PC-3 (cell line): ENCODE data around the gene REG4. TPM values are rescaled to one million over a fixed set of nuclear protein-coding genes. Genes with fewer than 3 reads are reported as not detected.

Source experiments
- ATAC-seq: fragments of 200-7000 bp; cut with Tn5 transposase; 2 replicates; pipeline ENCODE4 v1.9.1; 2020; ENCODE audit warnings: mild to moderate bottlenecking, moderate library complexity
- BruUV-seq: library from RNA; stranded (reverse); fragments of 400-500 nt; replicated peaks from 2 replicates; lab custom pipeline; 2021; lab: Mats Ljungman, UMichigan
- CTCF ChIA-PET: fragments of 300-600 bp; sonication (Branson Sonifier 250); formaldehyde crosslinking; loops from one replicate; lab custom pipeline; 2022; ENCODE audit warnings: antibody characterized with exemption; lab: Charles Lee
- POLR2A ChIA-PET: fragments of 300-600 bp; sonication (Branson Sonifier 250); formaldehyde crosslinking; loops from one replicate; lab custom pipeline; 2022; ENCODE audit warnings: antibody characterized with exemption; ENCODE audit not compliant: unreplicated experiment; lab: Charles Lee
- DNase-seq: peaks from one replicate; pipeline ENCODE4 v3.0.0-alpha.2; 2015
- H2AFZ ChIP-seq: fragments of 300-600 bp; sonication (generic); 2 replicates; pipeline ENCODE4 v1.6.0; 2016; ENCODE audit warnings: antibody characterized with exemption, low read length
- H3F3A ChIP-seq: fragments of 300-600 bp; sonication (generic); one replicate; pipeline ENCODE4 v1.6.0; 2017; ENCODE audit warnings: antibody characterized with exemption, low read length, control low read depth, mild to moderate bottlenecking; ENCODE audit not compliant: unreplicated experiment
- H3K27ac ChIP-seq: fragments of 300-600 bp; sonication (generic); 2 replicates; pipeline ENCODE4 v1.5.1; 2016; ENCODE audit warnings: mild to moderate bottlenecking, low read length
- H3K27me3 ChIP-seq: fragments of 300-600 bp; sonication (generic); 2 replicates; pipeline ENCODE4 v1.6.1; 2016; ENCODE audit warnings: low read length, mixed read lengths
- H3K36me3 ChIP-seq: fragments of 300-600 bp; sonication (generic); 2 replicates; pipeline ENCODE4 v1.6.1; 2016; ENCODE audit warnings: low read depth, mixed run types, low read length, mixed read lengths
- H3K4me1 ChIP-seq: fragments of 300-600 bp; sonication (generic); 2 replicates; pipeline ENCODE4 v1.5.1; 2016; ENCODE audit warnings: low read length; ENCODE audit not compliant: insufficient read depth
- H3K4me2 ChIP-seq: fragments of 300-600 bp; sonication (generic); 2 replicates; pipeline ENCODE4 v1.6.0; 2016; ENCODE audit warnings: low read length
- H3K4me3 ChIP-seq: fragments of 300-600 bp; sonication (generic); 2 replicates; pipeline ENCODE4 v1.5.1; 2016; ENCODE audit warnings: mild to moderate bottlenecking, low read length, mixed read lengths
- H3K79me2 ChIP-seq: fragments of 300-600 bp; sonication (generic); 2 replicates; pipeline ENCODE4 v1.6.1; 2017; ENCODE audit warnings: low read length, mixed read lengths
- H3K9ac ChIP-seq: fragments of 300-600 bp; sonication (generic); 2 replicates; pipeline ENCODE4 v1.6.0; 2016; ENCODE audit warnings: mild to moderate bottlenecking, low read length
- H3K9me2 ChIP-seq: fragments of 300-600 bp; sonication (generic); replicated peaks from 2 replicates; pipeline ENCODE4 v1.6.1; 2016; ENCODE audit warnings: mixed run types, low read length, mixed read lengths
- H3K9me3 ChIP-seq: fragments of 300-600 bp; sonication (generic); 2 replicates; pipeline ENCODE4 v1.6.1; 2016; ENCODE audit warnings: low read length, mixed read lengths
- H4K20me1 ChIP-seq: fragments of 300-600 bp; sonication (generic); 2 replicates; pipeline ENCODE4 v1.6.1; 2016; ENCODE audit warnings: low read length, mixed read lengths
- EZH2 ChIP-seq: fragments of 300-600 bp; sonication (generic); IDR thresholded peaks from one replicate; pipeline ENCODE4 v1.6.1; 2017; ENCODE audit warnings: antibody characterized with exemption, mild to moderate bottlenecking, low read length; ENCODE audit not compliant: unreplicated experiment
- EZH2phosphoT487 ChIP-seq: fragments of 300-600 bp; sonication (generic); IDR thresholded peaks from 2 replicates; pipeline ENCODE4 v1.6.1; 2018; ENCODE audit warnings: mild to moderate bottlenecking, antibody characterized with exemption, low read length, borderline replicate concordance
- intact Hi-C: fragments of 100-400 bp; cut with micrococcal nuclease; formaldehyde crosslinking; loops from 2 replicates; pipeline ENCODE4 v1.9.0; 2023
- total RNA-seq: library from RNA; depleted of rRNA; stranded (reverse); fragments of >200 nt; gene quantifications from 2 replicates; pipeline ENCODE4 v1.2.3, GENCODE V29; 2014
- TF ChIP-seq, protein P1 (sequence below): fragments of 300-600 bp; sonication (generic); conservative IDR thresholded peaks from 2 replicates; pipeline ENCODE4 v1.5.1; 2017; ENCODE audit warnings: antibody characterized with exemption, low read depth, mild to moderate bottlenecking, low read length

The REG4 gene
- total RNA-seq, 1 experiment from 2014 or later, result 0.87 TPM

DNA sequence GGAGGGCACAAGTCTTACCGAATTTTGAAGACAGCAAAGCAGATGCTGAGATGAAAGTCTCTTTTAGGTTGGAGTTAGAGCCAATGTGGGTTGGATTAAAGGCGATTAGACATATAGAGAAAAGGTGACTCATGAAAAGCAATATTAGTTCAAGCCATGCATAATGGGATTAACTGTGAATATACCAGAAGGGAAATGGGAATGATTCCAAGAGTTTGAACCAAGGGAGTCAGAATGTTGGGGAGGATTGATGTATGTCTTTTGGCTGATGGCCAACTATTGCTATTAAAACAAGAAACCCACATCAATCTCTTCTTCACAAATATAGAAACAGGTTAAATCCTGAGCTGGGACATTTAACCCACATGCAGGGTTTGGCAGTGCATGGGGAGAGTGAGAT, 43.8 kb downstream of the REG4 start:
- POLR2A ChIA-PET, result no interaction called here
- Histone ChIP-seq H3K9ac (no peak overlapping the region), H3F3A (no peaks in the 10 kb centered on the region), H3K36me3 (no peaks in the 10 kb centered on the region), H3K4me3 (no peak overlapping the region), H4K20me1 (no peaks in the 10 kb centered on the region), H2AFZ (no peak overlapping the region), H3K79me2 (no peaks in the 10 kb centered on the region), H3K4me2 (no peak overlapping the region), H3K27me3 (no peaks in the 10 kb centered on the region), H3K9me2 (no peaks in the 10 kb centered on the region), H3K4me1 (peaks cover 14% of the 10 kb centered on the region), H3K27ac (no peak overlapping the region), H3K9me3 (no peaks in the 10 kb centered on the region)
- CTCF ChIA-PET, result no interaction called here
- DNase-seq (peak; percentile 61), ATAC-seq (no peak)
- intact Hi-C loops, result no loop called here
- BruUV-seq, result no TSS peak
- TF ChIP-seq, protein P1, sequence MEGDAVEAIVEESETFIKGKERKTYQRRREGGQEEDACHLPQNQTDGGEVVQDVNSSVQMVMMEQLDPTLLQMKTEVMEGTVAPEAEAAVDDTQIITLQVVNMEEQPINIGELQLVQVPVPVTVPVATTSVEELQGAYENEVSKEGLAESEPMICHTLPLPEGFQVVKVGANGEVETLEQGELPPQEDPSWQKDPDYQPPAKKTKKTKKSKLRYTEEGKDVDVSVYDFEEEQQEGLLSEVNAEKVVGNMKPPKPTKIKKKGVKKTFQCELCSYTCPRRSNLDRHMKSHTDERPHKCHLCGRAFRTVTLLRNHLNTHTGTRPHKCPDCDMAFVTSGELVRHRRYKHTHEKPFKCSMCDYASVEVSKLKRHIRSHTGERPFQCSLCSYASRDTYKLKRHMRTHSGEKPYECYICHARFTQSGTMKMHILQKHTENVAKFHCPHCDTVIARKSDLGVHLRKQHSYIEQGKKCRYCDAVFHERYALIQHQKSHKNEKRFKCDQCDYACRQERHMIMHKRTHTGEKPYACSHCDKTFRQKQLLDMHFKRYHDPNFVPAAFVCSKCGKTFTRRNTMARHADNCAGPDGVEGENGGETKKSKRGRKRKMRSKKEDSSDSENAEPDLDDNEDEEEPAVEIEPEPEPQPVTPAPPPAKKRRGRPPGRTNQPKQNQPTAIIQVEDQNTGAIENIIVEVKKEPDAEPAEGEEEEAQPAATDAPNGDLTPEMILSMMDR, result no peak
- no peak for TF ChIP-seq EZH2phosphoT487
- no peak for TF ChIP-seq EZH2

DNA sequence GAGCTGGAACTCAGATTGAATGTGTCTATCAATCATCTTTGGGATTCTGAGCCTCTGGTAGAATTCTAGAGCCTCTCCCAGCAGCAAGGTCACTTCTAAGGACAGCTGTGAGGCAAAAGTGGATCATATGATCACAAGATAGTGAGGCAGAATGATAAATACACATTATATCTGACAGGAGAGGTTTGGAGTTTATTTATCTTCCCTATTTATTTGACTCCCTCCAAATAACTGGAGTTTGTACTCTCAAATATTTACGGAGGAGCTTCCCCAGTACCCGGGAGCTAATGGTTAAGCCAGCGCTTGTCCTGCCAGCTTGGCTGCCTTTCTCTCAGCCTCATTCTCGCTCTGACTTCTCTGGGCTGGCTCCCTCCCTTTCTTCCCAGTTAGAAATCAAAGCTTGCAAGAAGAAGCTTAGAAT, 44.9 kb downstream of the REG4 start:
- CTCF ChIA-PET, result no interaction called here

GRCh38 chr1:119764220-119764619, 47.0 kb downstream of the REG4 start:
- H3K27me3 ChIP-seq, result no peaks in the 10 kb centered on the region
- peaks cover 12% of the 10 kb centered on the region for H3K4me1 ChIP-seq
- CTCF ChIA-PET, result no interaction called here
- no TSS peak for BruUV-seq
- no peaks in the 10 kb centered on the region for H4K20me1 ChIP-seq
- no peak overlapping the region for H3K4me3 ChIP-seq
- POLR2A ChIA-PET, result no interaction called here
- no peaks in the 10 kb centered on the region for H3K79me2 ChIP-seq
- H3K27ac ChIP-seq, result no peak overlapping the region
- H3K4me2 ChIP-seq, result no peak overlapping the region
- no peak for DNase-seq
- intact Hi-C loops, result no loop called here
- no peaks in the 10 kb centered on the region for H3K9me2 ChIP-seq
- no peaks in the 10 kb centered on the region for H3F3A ChIP-seq
- ATAC-seq, result no peak
- H2AFZ ChIP-seq, result no peak overlapping the region
- no peak overlapping the region for H3K9ac ChIP-seq
- TF ChIP-seq EZH2 (no peak), EZH2phosphoT487 (no peak)
- TF ChIP-seq, protein P1, result no peak
- no peaks in the 10 kb centered on the region for H3K36me3 ChIP-seq
- no peaks in the 10 kb centered on the region for H3K9me3 ChIP-seq

More for the DNA sequence above, 44.9 kb downstream of the REG4 start:
- no peaks in the 10 kb centered on the region for H3K36me3 ChIP-seq
- TF ChIP-seq EZH2phosphoT487, result no peak
- TF ChIP-seq EZH2, result no peak
- TF ChIP-seq, protein P1, result no peak
- H3K27me3 ChIP-seq, result no peaks in the 10 kb centered on the region
- H3K4me3 ChIP-seq, result no peak overlapping the region
- H3F3A ChIP-seq, result no peaks in the 10 kb centered on the region
- no peak overlapping the region for H3K9ac ChIP-seq
- no peaks in the 10 kb centered on the region for H3K9me3 ChIP-seq
- no peaks in the 10 kb centered on the region for H3K79me2 ChIP-seq
- DNase-seq (no peak), ATAC-seq (no peak)
- H3K4me2 ChIP-seq, result no peak overlapping the region
- intact Hi-C loops, result no loop called here
- H4K20me1 ChIP-seq, result no peaks in the 10 kb centered on the region
- no peak overlapping the region for H2AFZ ChIP-seq
- POLR2A ChIA-PET, result no interaction called here
- H3K9me2 ChIP-seq, result no peaks in the 10 kb centered on the region
- no peak overlapping the region for H3K27ac ChIP-seq
- BruUV-seq, result no TSS peak
- H3K4me1 ChIP-seq, result peaks cover 14% of the 10 kb centered on the region
